Renal cortical epithelial cell (primary cell): ENCODE results near the gene BMX. TPM values are rescaled to one million over a fixed set of nuclear protein-coding genes. Genes with fewer than 3 reads are reported as not detected.
A peak's percentile ranks its signal among the peaks of the same experiment; 100 is the strongest.

Source experiments
- DNase-seq: peaks from one replicate; pipeline ENCODE4 v3.0.0-alpha.2; 2011; ENCODE audit warnings: low read depth
- total RNA-seq: library from RNA; depleted of rRNA; stranded (reverse); fragments of >200 nt; gene quantifications from 2 replicates; pipeline ENCODE4 v1.2.3, GENCODE V29; 2014

The BMX gene
- total RNA-seq, 1 donor from 2014 or later, result 0.15 TPM

- no peak for DNase-seq
Observed at GRCh38 chrX:15507005-15507404, 6.4 kb downstream of the BMX start.

GRCh38 chrX:15509845-15510244, 9.2 kb downstream of the BMX start:
- no peak for DNase-seq

- no peak for DNase-seq
Observed at GRCh38 chrX:15511563-15511962, 11.0 kb downstream of the BMX start.

GRCh38 chrX:15512401-15512965, 11.9 kb downstream of the BMX start:
- no peak for DNase-seq

- no peak for DNase-seq
Observed at GRCh38 chrX:15514279-15514678, 13.7 kb downstream of the BMX start.

- no peak for DNase-seq
Observed at GRCh38 chrX:15515931-15516330, 15.3 kb downstream of the BMX start.

- no peak for DNase-seq
Observed at GRCh38 chrX:15522464-15522863, 21.9 kb downstream of the BMX start.

- DNase-seq, result no peak
Observed at GRCh38 chrX:15523088-15523487, 22.5 kb downstream of the BMX start.

GRCh38 chrX:15524417-15524816, 23.8 kb downstream of the BMX start:
- DNase-seq, result peak; percentile 66

GRCh38 chrX:15525664-15526416, 25.2 kb downstream of the BMX start:
- DNase-seq, result peak; percentile 1

GRCh38 chrX:15529165-15529564, 28.6 kb downstream of the BMX start:
- no peak for DNase-seq

- DNase-seq, result no peak
Observed at GRCh38 chrX:15530318-15530717, 29.7 kb downstream of the BMX start.

GRCh38 chrX:15546745-15547144, 46.1 kb downstream of the BMX start:
- no peak for DNase-seq

GRCh38 chrX:15547356-15547755, 46.7 kb downstream of the BMX start:
- no peak for DNase-seq

GRCh38 chrX:15549189-15550012, 48.8 kb downstream of the BMX start:
- no peak for DNase-seq

GRCh38 chrX:15559227-15559626, 58.6 kb downstream of the BMX start:
- no peak for DNase-seq

GRCh38 chrX:15560924-15561323, 60.3 kb downstream of the BMX start:
- no peak for DNase-seq

- no peak for DNase-seq
Observed at GRCh38 chrX:15563056-15563455, 62.4 kb downstream of the BMX start.

GRCh38 chrX:15564981-15565579, 64.5 kb downstream of the BMX start:
- DNase-seq, result peak; percentile 56

- no peak for DNase-seq
Observed at GRCh38 chrX:15566244-15566643, 65.6 kb downstream of the BMX start.

GRCh38 chrX:15567267-15567666, 66.7 kb downstream of the BMX start:
- no peak for DNase-seq

GRCh38 chrX:15567886-15568616, 67.4 kb downstream of the BMX start:
- DNase-seq, result peak; percentile 15
